Kidney epithelial cell (primary cell): ENCODE data around the gene CUBN. TPM values are rescaled to one million over a fixed set of nuclear protein-coding genes. Genes with fewer than 3 reads are reported as not detected.

Experiments used
- DNase-seq: peaks from one replicate; pipeline ENCODE4 v3.0.0-alpha.2; 2010; ENCODE audit warnings: low read depth
- H3K27me3 ChIP-seq: 2 replicates; pipeline ENCODE4 v1.6.0; 2011; ENCODE audit warnings: low read length; ENCODE audit not compliant: control insufficient read depth, insufficient read depth
- H3K36me3 ChIP-seq: 2 replicates; pipeline ENCODE4 v1.5.1; 2011; ENCODE audit warnings: low read length; ENCODE audit not compliant: control insufficient read depth, insufficient read depth
- H3K4me3 ChIP-seq: 2 replicates; pipeline ENCODE4 v1.5.1; 2011; ENCODE audit warnings: low read depth, mild to moderate bottlenecking, control low read depth, low read length
- CTCF ChIP-seq: IDR thresholded peaks from 2 replicates; pipeline ENCODE4 v1.5.1; 2011; ENCODE audit warnings: mild to moderate bottlenecking, moderate library complexity, low read length, control low read depth, inconsistent platforms; ENCODE audit not compliant: insufficient read depth, poor library complexity, severe bottlenecking
- total RNA-seq: library from RNA; depleted of rRNA; stranded (reverse); fragments of >200 nt; gene quantifications from 2 replicates; pipeline ENCODE4 v1.2.3, GENCODE V29; 2015

Gene CUBN
- total RNA-seq, 1 donor from 2014 or later = 1.3 TPM

GRCh38 chr10:17141504-17142229, 12.1 kb upstream of the CUBN start:
- no peak for DNase-seq
- no peak overlapping the region for H3K4me3 ChIP-seq
- H3K36me3 ChIP-seq = no peaks in the 10 kb centered on the region
- no peaks in the 10 kb centered on the region for H3K27me3 ChIP-seq
- TF ChIP-seq CTCF = no peak

GRCh38 chr10:17140386-17140761, 10.8 kb upstream of the CUBN start:
- H3K4me3 ChIP-seq = no peak overlapping the region
- no peak for TF ChIP-seq CTCF
- H3K27me3 ChIP-seq = no peaks in the 10 kb centered on the region
- H3K36me3 ChIP-seq = no peaks in the 10 kb centered on the region
- no peak for DNase-seq

- no peaks in the 10 kb centered on the region for H3K27me3 ChIP-seq
- DNase-seq = no peak
- no peak for TF ChIP-seq CTCF
- H3K36me3 ChIP-seq = no peaks in the 10 kb centered on the region
- no peak overlapping the region for H3K4me3 ChIP-seq
Observed at GRCh38 chr10:17138460-17139042, 8.9 kb upstream of the CUBN start.

GRCh38 chr10:17134737-17135260, 5.2 kb upstream of the CUBN start:
- no peak for TF ChIP-seq CTCF
- Histone ChIP-seq H3K27me3 (no peaks in the 10 kb centered on the region), H3K36me3 (no peaks in the 10 kb centered on the region), H3K4me3 (no peak overlapping the region)
- DNase-seq = no peak

- Histone ChIP-seq H3K27me3 (no peaks in the 10 kb centered on the region), H3K36me3 (no peaks in the 10 kb centered on the region), H3K4me3 (no peak overlapping the region)
- no peak for TF ChIP-seq CTCF
- no peak for DNase-seq
Observed at GRCh38 chr10:17134282-17134681, 4.7 kb upstream of the CUBN start.
